ENCODE measurements around the gene PRDM2.

Gene PRDM2

DNA sequence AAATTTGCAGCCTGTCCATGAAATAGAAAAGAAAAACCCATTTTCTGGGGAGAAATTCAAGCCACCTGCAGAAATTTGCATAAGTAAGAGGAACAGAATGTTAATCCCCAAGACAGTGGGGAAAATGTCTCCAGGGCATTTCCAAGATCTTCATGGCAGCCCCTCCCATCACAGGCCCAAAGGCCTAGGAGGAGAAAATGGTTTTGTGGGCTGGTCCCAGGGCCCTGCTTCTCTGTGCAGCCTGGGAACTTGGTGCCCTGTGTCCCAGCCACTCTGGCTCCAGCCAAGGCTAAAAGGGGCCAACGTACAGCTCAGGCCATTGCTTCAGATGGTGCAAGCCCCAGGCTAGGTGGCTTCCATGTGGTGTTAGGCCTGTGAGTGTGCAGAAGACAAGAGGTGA is 155.6 kb downstream of the PRDM2 start:
- no peak for DNase-seq

DNA sequence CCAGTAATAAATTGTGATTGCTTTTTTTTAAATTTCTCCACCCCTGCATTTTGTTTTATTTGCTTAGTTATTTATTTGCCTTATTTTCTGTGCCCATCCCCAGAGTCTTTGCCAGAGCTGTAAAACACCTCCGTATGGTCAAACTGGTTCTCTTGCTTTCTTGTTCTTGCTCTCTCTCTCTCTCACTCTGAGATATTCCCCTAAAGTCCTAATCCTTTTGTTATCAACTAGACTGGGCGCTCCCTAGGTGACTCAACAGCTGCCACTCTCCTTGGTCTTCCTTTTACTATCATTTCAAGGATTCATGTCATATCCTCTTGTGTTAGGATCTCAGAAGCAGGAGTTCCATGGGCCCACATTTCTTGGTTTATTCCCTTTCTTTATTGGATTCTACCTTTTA is 160.0 kb downstream of the PRDM2 start:
- DNase-seq: no peak

DNA sequence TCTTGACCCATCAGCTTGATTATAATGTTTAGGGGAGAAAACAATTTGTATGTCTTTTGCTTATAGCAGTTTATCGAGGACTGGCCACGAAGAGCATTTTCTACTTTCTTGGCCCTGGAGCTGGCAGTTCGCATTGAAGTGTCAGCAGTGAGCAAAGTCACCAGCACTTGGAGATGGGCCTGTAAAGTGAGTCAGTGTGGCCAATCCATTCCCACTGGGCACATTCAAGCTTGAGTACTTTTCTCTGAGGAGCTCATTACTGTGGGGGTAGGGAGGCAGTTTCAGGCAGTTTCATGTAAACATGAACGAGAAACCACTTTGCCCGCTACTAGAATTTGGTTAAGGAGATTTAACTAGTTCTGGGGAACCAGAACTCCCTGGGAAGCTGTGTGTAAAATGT is 164.8 kb downstream of the PRDM2 start:
- DNase-seq: no peak

DNA sequence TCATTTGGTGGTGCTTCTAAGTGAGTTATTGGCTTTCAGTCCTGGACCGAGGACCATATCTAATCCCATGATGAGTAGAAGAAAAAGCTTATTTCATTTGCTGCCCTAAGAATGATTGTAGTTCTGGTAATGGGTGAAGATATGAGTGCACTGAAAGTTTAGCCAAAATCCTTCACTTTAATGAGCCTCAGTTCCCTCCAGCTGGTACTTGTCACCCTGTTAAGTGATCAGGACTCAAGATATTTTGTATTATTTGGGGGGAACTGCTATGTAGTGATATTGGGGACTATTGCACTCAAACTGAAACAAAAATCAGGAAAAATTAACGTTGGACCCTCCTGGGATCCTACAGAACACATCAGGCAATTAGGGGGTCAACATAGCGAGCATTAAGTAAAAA is 165.9 kb downstream of the PRDM2 start:
- no peak for DNase-seq

DNA sequence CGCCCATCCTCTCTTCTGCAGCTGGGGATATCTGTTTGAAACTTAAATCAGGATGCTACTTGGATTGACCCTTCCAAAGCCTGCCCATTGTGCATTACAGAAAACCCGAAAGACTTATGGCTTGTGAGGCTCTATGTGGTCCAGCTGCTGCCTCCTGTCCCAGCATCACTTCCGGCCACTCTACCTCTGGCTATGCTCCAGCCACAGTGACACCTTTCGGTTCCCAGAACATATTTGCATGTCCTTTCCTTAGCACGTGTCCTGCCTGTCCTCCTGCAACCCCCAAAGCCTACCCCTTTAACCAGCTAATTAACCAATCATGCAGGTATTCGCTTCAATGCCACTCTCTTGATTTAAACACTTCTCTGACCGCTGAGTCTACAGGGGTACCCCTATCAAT is 167.6 kb downstream of the PRDM2 start:
- no peak for DNase-seq

DNA sequence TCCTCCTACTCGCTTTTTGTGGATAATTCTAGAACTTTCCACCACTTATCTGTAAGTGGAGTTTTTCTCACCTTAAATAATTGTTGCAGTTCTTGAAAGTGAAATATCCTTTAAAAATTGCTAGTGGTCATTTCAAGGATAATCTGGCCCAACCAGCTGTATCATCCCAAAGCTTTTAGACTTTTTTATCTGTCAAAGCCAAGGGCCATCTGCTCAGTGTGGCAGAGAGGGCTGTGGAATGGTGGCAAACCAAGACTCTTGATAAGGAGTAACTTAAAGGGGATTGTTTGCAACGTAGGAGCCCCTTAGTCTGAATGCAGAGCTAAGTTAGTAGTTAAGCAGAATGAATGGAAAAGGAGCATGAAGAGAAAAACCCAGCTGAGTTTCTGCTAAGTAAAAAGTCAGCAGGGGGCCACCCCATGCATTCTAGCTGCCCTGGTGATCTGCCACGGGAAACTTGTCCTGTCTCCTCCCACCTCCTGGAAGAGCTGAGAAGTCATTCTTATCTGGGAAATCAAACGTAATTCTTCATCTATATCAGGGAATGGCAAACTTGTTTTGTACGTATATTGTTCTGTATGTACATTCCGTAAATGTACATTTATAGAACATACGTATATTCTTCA is 169.3 kb downstream of the PRDM2 start:
- no peak for DNase-seq

DNA sequence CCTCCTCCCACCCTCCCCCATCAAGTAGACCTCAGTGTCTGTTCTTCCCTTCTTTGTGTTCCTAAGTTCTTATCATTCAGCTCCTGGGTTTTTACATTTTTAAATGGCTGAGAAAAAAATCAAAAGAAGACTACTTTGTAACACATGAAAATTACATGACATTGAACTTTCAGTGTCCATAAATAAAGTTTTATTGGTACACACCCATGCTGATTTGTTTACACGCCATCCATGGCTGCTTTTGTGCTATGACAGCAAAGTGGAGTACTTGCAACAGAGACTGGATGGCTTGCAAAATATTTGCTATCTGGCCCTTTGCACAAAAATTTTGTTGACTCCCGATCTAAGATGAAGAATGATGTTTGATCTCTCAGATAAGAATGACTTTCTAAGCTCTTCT is 171.4 kb downstream of the PRDM2 start:
- DNase-seq: no peak

DNA sequence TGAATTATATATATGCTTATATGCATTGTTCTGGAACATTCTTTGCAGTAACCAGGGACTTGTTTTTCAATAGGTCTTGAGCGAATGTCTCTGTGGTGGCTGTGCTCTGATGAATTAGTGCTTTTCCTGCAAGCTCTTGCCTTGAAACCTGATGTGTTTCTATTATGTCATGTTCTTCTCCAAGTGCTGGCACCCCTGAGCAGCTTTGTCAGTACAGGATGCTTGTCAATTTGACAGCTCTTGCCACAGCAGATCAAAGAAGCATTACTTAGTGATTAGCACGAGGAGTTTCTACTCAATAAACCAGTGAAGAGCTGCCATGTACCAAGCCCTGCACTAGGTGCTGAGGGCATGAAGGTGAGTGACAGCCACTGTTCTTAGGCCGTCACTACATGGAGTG is 171.9 kb downstream of the PRDM2 start:
- no peak for DNase-seq

DNA sequence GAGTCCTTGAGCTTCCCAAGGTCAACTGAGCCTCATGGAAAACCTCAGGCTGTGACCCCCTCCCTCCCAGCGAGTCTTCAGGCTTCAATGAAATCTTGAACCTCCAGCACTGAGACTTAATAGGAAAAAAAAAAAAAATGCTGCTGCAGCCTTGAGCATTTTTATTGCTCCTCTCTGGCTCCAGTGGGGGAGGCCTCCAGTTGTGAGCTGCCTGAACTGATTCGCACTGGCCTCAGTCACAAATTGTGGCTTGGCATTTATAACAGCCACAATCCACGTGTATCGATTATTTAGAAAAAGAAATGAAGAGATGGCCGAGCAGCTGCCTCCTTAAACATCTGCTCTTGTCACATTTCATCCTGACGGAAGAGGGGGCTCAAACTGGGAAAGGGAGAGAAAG is 173.0 kb downstream of the PRDM2 start:
- DNase-seq: no peak
